ENCODE measurements around the gene GRIN2C. TPM values are rescaled to one million over a fixed set of nuclear protein-coding genes. Genes with fewer than 3 reads are reported as not detected.

The GRIN2C gene
- total RNA-seq, 1 donor from 2014 or later: not detected

DNA sequence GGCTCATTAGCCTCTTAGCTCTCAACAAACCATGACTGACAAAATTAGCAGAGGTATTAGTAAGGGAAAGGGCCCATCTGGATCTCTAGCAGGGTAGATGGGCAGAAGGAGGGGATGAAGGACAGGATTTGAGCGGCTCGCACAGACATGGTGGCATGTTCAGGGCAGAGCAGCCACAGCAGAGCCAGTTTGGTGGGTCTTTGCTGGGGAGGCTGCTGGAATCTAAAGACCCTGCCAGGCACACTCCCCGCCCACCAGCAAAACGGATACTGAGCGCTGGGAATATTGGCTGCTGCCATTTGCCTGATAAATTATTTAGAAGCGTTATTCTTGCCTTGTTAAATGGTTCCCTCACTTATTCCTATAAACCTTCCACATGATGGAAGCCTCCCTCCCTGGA lies 62.8 kb downstream of the GRIN2C start:
- Mint-ChIP-seq H3K4me1 (no peaks in the 10 kb centered on the region), H3K4me3 (no peak overlapping the region), H3K9me3 (no peaks in the 10 kb centered on the region), H3K36me3 (peaks cover 7% of the 10 kb centered on the region), H3K27ac (no peak overlapping the region), H3K27me3 (ENCODE audit: insufficient read depth, low read depth) (peaks cover 5% of the 10 kb centered on the region)
- no peaks in the 10 kb centered on the region for H3K9me3 ChIP-seq (ENCODE audit: low read depth)
- H3K27ac ChIP-seq: no peak overlapping the region
- no peak for DNase-seq (ENCODE audit: low spot score)
- H3K4me2 ChIP-seq: no peak overlapping the region
- no peaks in the 10 kb centered on the region for H3K4me1 ChIP-seq
- H3K36me3 ChIP-seq: no peaks in the 10 kb centered on the region
- no peak overlapping the region for H3K9ac ChIP-seq
- H3K27me3 ChIP-seq: no peaks in the 10 kb centered on the region
- peaks cover 4% of the 10 kb centered on the region for H4K20me1 ChIP-seq (ENCODE audit: low read depth)
- no peaks in the 10 kb centered on the region for H3F3A ChIP-seq (ENCODE audit: low read depth)
- no peak overlapping the region for H2AFZ ChIP-seq (replicated peaks)
- H3K4me3 ChIP-seq: no peak overlapping the region
- no peak for TF ChIP-seq EZH2 (IDR thresholded peaks at IDR 0.05)
- TF ChIP-seq, protein P1, sequence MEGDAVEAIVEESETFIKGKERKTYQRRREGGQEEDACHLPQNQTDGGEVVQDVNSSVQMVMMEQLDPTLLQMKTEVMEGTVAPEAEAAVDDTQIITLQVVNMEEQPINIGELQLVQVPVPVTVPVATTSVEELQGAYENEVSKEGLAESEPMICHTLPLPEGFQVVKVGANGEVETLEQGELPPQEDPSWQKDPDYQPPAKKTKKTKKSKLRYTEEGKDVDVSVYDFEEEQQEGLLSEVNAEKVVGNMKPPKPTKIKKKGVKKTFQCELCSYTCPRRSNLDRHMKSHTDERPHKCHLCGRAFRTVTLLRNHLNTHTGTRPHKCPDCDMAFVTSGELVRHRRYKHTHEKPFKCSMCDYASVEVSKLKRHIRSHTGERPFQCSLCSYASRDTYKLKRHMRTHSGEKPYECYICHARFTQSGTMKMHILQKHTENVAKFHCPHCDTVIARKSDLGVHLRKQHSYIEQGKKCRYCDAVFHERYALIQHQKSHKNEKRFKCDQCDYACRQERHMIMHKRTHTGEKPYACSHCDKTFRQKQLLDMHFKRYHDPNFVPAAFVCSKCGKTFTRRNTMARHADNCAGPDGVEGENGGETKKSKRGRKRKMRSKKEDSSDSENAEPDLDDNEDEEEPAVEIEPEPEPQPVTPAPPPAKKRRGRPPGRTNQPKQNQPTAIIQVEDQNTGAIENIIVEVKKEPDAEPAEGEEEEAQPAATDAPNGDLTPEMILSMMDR (IDR thresholded peaks at IDR 0.05): no peak
- TF ChIP-seq EZH2phosphoT487 (IDR thresholded peaks at IDR 0.05): no peak
- no peaks in the 10 kb centered on the region for H3K79me2 ChIP-seq (ENCODE audit: low read depth)

DNA sequence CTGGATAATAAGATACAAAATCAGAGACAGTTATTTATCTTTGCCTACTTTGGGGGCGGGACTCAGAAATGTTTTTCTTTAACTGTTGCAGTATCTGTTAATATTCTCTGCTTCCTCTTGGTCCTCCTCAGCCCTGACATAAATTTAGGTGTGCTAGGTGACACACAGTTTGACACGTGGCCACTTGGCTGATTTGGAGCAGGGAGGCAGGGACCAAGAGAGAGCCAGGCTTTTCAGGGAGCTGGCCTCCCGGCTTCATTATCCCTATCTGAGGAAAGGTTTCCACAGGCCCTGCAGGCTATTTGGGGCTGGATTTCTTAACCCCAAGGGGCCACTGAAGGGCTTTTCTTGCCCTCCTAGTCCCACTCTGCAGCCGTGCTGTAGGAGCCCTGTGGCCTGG lies 63.5 kb downstream of the GRIN2C start:
- Histone ChIP-seq H3K4me1 (no peaks in the 10 kb centered on the region), H3K79me2 (ENCODE audit: low read depth) (no peaks in the 10 kb centered on the region), H3K9ac (no peak overlapping the region), H3K27ac (no peak overlapping the region), H3F3A (ENCODE audit: low read depth) (no peaks in the 10 kb centered on the region), H3K9me3 (ENCODE audit: low read depth) (no peaks in the 10 kb centered on the region), H3K4me3 (no peak overlapping the region), H3K36me3 (no peaks in the 10 kb centered on the region), H3K4me2 (no peak overlapping the region), H2AFZ (replicated peaks) (no peak overlapping the region), H3K27me3 (no peaks in the 10 kb centered on the region), H4K20me1 (ENCODE audit: low read depth) (peaks cover 6% of the 10 kb centered on the region)
- TF ChIP-seq, protein P1 (IDR thresholded peaks at IDR 0.05): no peak
- no peak for TF ChIP-seq EZH2 (IDR thresholded peaks at IDR 0.05)
- no peak for TF ChIP-seq EZH2phosphoT487 (IDR thresholded peaks at IDR 0.05)
- DNase-seq (ENCODE audit: low spot score): no peak
- no peaks in the 10 kb centered on the region for H3K9me3 Mint-ChIP-seq
- no peak overlapping the region for H3K4me3 Mint-ChIP-seq
- H3K36me3 Mint-ChIP-seq: peaks cover 7% of the 10 kb centered on the region
- peaks cover 3% of the 10 kb centered on the region for H3K4me1 Mint-ChIP-seq
- H3K27ac Mint-ChIP-seq: no peak overlapping the region
- peaks cover 5% of the 10 kb centered on the region for H3K27me3 Mint-ChIP-seq (ENCODE audit: insufficient read depth, low read depth)

DNA sequence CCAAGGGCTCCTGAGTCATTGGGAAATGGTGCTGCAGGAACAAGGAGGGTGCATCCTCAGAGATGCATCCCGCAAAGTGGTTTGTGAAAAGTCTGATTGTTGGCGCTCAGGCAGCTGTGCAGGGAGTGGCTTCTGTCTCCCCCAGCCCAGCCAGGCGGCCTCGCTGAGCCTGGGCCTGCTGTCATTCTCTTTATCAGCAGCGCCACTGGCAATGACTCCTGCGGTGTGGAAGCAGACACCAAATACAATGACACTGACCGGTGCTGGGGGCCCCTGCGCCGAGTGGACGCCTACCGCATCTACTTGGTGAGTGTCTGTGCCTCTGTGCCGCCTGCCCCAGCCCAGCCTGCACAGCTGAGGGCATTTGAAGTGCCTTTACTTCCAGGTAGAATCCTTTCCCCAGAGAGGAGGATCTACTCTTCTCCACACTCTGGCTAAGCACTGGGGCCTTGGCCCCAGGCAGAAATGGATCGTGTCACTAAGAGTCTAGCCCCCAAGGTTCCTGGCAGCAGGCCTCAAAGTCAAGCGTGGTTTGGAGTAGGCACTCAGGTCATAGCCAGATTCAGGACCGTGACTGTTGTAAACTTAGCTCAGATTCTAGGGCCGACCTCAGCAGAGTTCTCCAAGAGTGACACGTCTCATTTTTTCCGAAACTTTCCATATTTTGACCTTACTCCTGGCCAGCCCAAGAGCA lies 64.2 kb downstream of the GRIN2C start:
- Histone ChIP-seq H3K9ac (no peak overlapping the region), H3K27me3 (no peaks in the 10 kb centered on the region), H4K20me1 (ENCODE audit: low read depth) (peaks cover 13% of the 10 kb centered on the region), H3F3A (ENCODE audit: low read depth) (peaks cover 2% of the 10 kb centered on the region), H3K4me3 (no peak overlapping the region), H3K9me3 (ENCODE audit: low read depth) (no peaks in the 10 kb centered on the region), H2AFZ (replicated peaks) (no peak overlapping the region), H3K4me2 (no peak overlapping the region), H3K27ac (no peak overlapping the region), H3K36me3 (no peaks in the 10 kb centered on the region), H3K79me2 (ENCODE audit: low read depth) (no peaks in the 10 kb centered on the region), H3K4me1 (no peaks in the 10 kb centered on the region)
- peaks cover 5% of the 10 kb centered on the region for H3K27me3 Mint-ChIP-seq (ENCODE audit: insufficient read depth, low read depth)
- no peak for DNase-seq (ENCODE audit: low spot score)
- H3K9me3 Mint-ChIP-seq: no peaks in the 10 kb centered on the region
- H3K36me3 Mint-ChIP-seq: peaks cover 7% of the 10 kb centered on the region
- peaks cover 3% of the 10 kb centered on the region for H3K4me1 Mint-ChIP-seq
- no peak overlapping the region for H3K27ac Mint-ChIP-seq
- H3K4me3 Mint-ChIP-seq: no peak overlapping the region
- TF ChIP-seq, protein P1 (IDR thresholded peaks at IDR 0.05): no peak
- TF ChIP-seq EZH2 (IDR thresholded peaks at IDR 0.05) (no peak), EZH2phosphoT487 (IDR thresholded peaks at IDR 0.05) (no peak)
